H9 (cell line): ENCODE data around the gene UBE2L6. TPM values are rescaled to one million over a fixed set of nuclear protein-coding genes. Genes with fewer than 3 reads are reported as not detected.

Experiments
- DNase-seq: peaks from one replicate; pipeline ENCODE4 v3.0.0-alpha.2; 2017
- H2AFZ ChIP-seq: one replicate; pipeline ENCODE4 v1.6.1; 2013; ENCODE audit warnings: mild to moderate bottlenecking, low read length, control low read depth, moderate library complexity
- H2AK5ac ChIP-seq: 2 replicates; pipeline ENCODE4 v1.6.1; 2013; ENCODE audit warnings: low read length, control low read depth, mixed read lengths; ENCODE audit not compliant: insufficient read length
- H2BK120ac ChIP-seq: one replicate; pipeline ENCODE4 v1.6.1; 2013; ENCODE audit warnings: low read depth, mild to moderate bottlenecking, low read length, control low read depth, inconsistent platforms; ENCODE audit not compliant: poor library complexity, severe bottlenecking
- H2BK12ac ChIP-seq: 2 replicates; pipeline ENCODE4 v1.6.1; 2013; ENCODE audit warnings: low read length, control low read depth, mixed read lengths, low read depth; ENCODE audit not compliant: insufficient read length
- H2BK15ac ChIP-seq: 2 replicates; pipeline ENCODE4 v1.6.1; 2013; ENCODE audit warnings: low read depth, low read length, control low read depth
- H2BK20ac ChIP-seq: one replicate; pipeline ENCODE4 v1.6.1; 2013; ENCODE audit warnings: low read depth, mild to moderate bottlenecking, low read length, control low read depth, inconsistent platforms; ENCODE audit not compliant: poor library complexity, severe bottlenecking
- H2BK5ac ChIP-seq: 2 replicates; pipeline ENCODE4 v1.6.1; 2013; ENCODE audit warnings: low read length, control low read depth, mixed read lengths; ENCODE audit not compliant: insufficient read length
- H3K14ac ChIP-seq: 2 replicates; pipeline ENCODE4 v1.6.1; 2013; ENCODE audit warnings: low read length, control low read depth; ENCODE audit not compliant: insufficient read depth
- H3K18ac ChIP-seq: 2 replicates; pipeline ENCODE4 v1.6.1; 2013; ENCODE audit warnings: low read depth, mild to moderate bottlenecking, mixed read lengths, low read length, control low read depth; ENCODE audit not compliant: insufficient read length
- H3K23ac ChIP-seq: 2 replicates; pipeline ENCODE4 v1.6.1; 2013; ENCODE audit warnings: low read length, control low read depth, mixed read lengths, low read depth; ENCODE audit not compliant: insufficient read length
- H3K23me2 ChIP-seq: 2 replicates; pipeline ENCODE4 v1.6.1; 2013; ENCODE audit warnings: low read depth, mild to moderate bottlenecking, mixed read lengths, low read length, control low read depth; ENCODE audit not compliant: insufficient read length, poor library complexity, severe bottlenecking
- H3K27ac ChIP-seq: 2 replicates; pipeline ENCODE4 v1.5.1; 2013; ENCODE audit warnings: low read length, control low read depth, mixed read lengths, low read depth; ENCODE audit not compliant: insufficient read length
- H3K27me3 ChIP-seq: 2 replicates; pipeline ENCODE4 v1.6.1; 2013; ENCODE audit warnings: low read length, control low read depth, inconsistent platforms; ENCODE audit not compliant: insufficient read depth
- H3K4ac ChIP-seq: 2 replicates; pipeline ENCODE4 v1.6.1; 2013; ENCODE audit warnings: low read depth, mild to moderate bottlenecking, control low read depth, inconsistent platforms, low read length, moderate library complexity
- H3K4me1 ChIP-seq: 2 replicates; pipeline ENCODE4 v1.6.1; 2013; ENCODE audit warnings: low read length, control low read depth, inconsistent platforms; ENCODE audit not compliant: insufficient read depth
- H3K4me2 ChIP-seq: 2 replicates; pipeline ENCODE4 v1.6.1; 2013; ENCODE audit warnings: low read length, control low read depth, mixed read lengths; ENCODE audit not compliant: insufficient read length, insufficient read depth
- H3K56ac ChIP-seq: 2 replicates; pipeline ENCODE4 v1.6.1; 2013; ENCODE audit warnings: low read depth, mild to moderate bottlenecking, mixed read lengths, low read length, control low read depth; ENCODE audit not compliant: insufficient read length
- H3K79me1 ChIP-seq: 2 replicates; pipeline ENCODE4 v1.6.1; 2013; ENCODE audit warnings: low read depth, mild to moderate bottlenecking, moderate library complexity, low read length, control low read depth, inconsistent platforms; ENCODE audit not compliant: insufficient read depth, poor library complexity, severe bottlenecking
- H3K79me2 ChIP-seq: 2 replicates; pipeline ENCODE4 v1.6.1; 2013; ENCODE audit warnings: low read length, control low read depth, inconsistent platforms; ENCODE audit not compliant: insufficient read depth
- H3K9ac ChIP-seq: 2 replicates; pipeline ENCODE4 v1.6.1; 2013; ENCODE audit warnings: low read length, control low read depth, mixed read lengths; ENCODE audit not compliant: insufficient read length; ENCODE audit errors: extremely low read depth
- H3K9me3 ChIP-seq: one replicate; pipeline ENCODE4 v1.6.1; 2013; ENCODE audit warnings: low read depth, low read length, inconsistent platforms; ENCODE audit not compliant: control insufficient read depth
- H3T11ph ChIP-seq: one replicate; pipeline ENCODE4 v1.6.1; 2013; ENCODE audit warnings: mild to moderate bottlenecking, low read length, control low read depth, inconsistent platforms
- H4K20me1 ChIP-seq: one replicate; pipeline ENCODE4 v1.6.1; 2013; ENCODE audit not compliant: control insufficient read depth, insufficient read length, insufficient read depth
- H4K5ac ChIP-seq: 2 replicates; pipeline ENCODE4 v1.6.1; 2013; ENCODE audit warnings: low read depth, mild to moderate bottlenecking, mixed read lengths, low read length, control low read depth; ENCODE audit not compliant: insufficient read length
- H4K8ac ChIP-seq: replicated peaks from 2 replicates; pipeline ENCODE4 v1.6.1; 2013; ENCODE audit warnings: low read length, control low read depth, mixed read lengths, low read depth; ENCODE audit not compliant: insufficient read length
- H4K91ac ChIP-seq: 2 replicates; pipeline ENCODE4 v1.6.1; 2013; ENCODE audit warnings: low read depth, mild to moderate bottlenecking, moderate library complexity, mixed read lengths, low read length, control low read depth; ENCODE audit not compliant: insufficient read length
- H3K27ac Mint-ChIP-seq, 3 experiments: 2 replicates in 2 of 3; 3 replicates in 1 of 3; pipeline ENCODE4 v1.8.0; 2020 to 2021; ENCODE audit warnings: mixed read lengths in 3 of 3, mild to moderate bottlenecking in 1 of 3, moderate library complexity in 1 of 3
- H3K27me3 Mint-ChIP-seq: 2 replicates; pipeline ENCODE4 v1.8.0; 2021; ENCODE audit warnings: low read depth, mild to moderate bottlenecking, moderate library complexity, mixed read lengths
- H3K36me3 Mint-ChIP-seq, 3 experiments: 2 replicates in 2 of 3; 3 replicates in 1 of 3; pipeline ENCODE4 v1.8.0; 2020 to 2021; ENCODE audit warnings: low read depth in 3 of 3, mixed read lengths in 3 of 3; ENCODE audit not compliant: insufficient read depth in 1 of 3
- H3K4me1 Mint-ChIP-seq, 2 experiments: 2 replicates each; pipeline ENCODE4 v1.8.0; 2020; ENCODE audit warnings: mixed read lengths in 2 of 2
- H3K4me3 Mint-ChIP-seq, 2 experiments: 2 replicates in 1 of 2; 3 replicates in 1 of 2; pipeline ENCODE4 v1.8.0; 2020 to 2021; ENCODE audit warnings: mild to moderate bottlenecking in 2 of 2, mixed read lengths in 2 of 2, moderate library complexity in 1 of 2
- H3K9me3 Mint-ChIP-seq, 2 experiments: 2 replicates in 1 of 2; 3 replicates in 1 of 2; pipeline ENCODE4 v1.8.0; 2020; ENCODE audit warnings: mild to moderate bottlenecking in 2 of 2, mixed read lengths in 2 of 2, moderate library complexity in 1 of 2
- CTCF ChIP-seq: fragments of 200-600 bp; sonication (generic); conservative IDR thresholded peaks from 3 replicates; pipeline ENCODE4 v1.8.0; 2021; ENCODE audit warnings: antibody characterized with exemption, mild to moderate bottlenecking
- WGBS: extraction: QIAGEN DNeasy Blood & Tissue Kit; methylation state at CpG from one replicate; pipeline ENCODE4 v1.1.7; 2013; ENCODE audit warnings: missing lambda C conversion rate, low lambda C conversion rate, mixed read lengths; ENCODE audit not compliant: insufficient read length; ENCODE audit errors: extremely low coverage; 5-methylcytosine and 5-hydroxymethylcytosine counted together
- total RNA-seq: library from RNA; stranded (reverse); gene quantifications from 2 replicates; pipeline ENCODE4 v1.2.1, GENCODE V29; 2021

Gene UBE2L6
- total RNA-seq, 1 experiment from 2014 or later: 38.9 TPM

- no peak overlapping the region for H2AK5ac ChIP-seq
These were observed 7.3 kb downstream of the UBE2L6 start for GRCh38 chr11:57560146-57560545.

More at GRCh38 chr11:57560146-57560545, 7.3 kb downstream of the UBE2L6 start:
- no peaks in the 10 kb centered on the region for H4K20me1 ChIP-seq
- H3K18ac ChIP-seq: no peak overlapping the region
- WGBS: no CpG with 5 or more reads among the region's 4 CpGs
- Mint-ChIP-seq H3K4me3 (no peak overlapping the region), H3K36me3 (peaks cover 13 to 31% (median 28%) of the 10 kb centered on the region in 3 experiments; a peak in 6 of 7 replicates), H3K9me3 (no peaks in the 10 kb centered on the region), H3K27me3 (no peaks in the 10 kb centered on the region; the same call in 1 of the 2 replicates), H3K27ac (no peak overlapping the region), H3K4me1 (peaks cover 9 to 19% of the 10 kb centered on the region in 2 experiments)
- H4K5ac ChIP-seq: no peak overlapping the region
- H2AFZ ChIP-seq: no peak overlapping the region
- no peak overlapping the region for H3T11ph ChIP-seq
- no peak overlapping the region for H3K4me2 ChIP-seq
- no peak overlapping the region for H2BK15ac ChIP-seq
- H2BK120ac ChIP-seq: no peak overlapping the region
- DNase-seq: no peak
- H3K4me1 ChIP-seq: no peaks in the 10 kb centered on the region; the same call in 1 of the 2 replicates
- H3K4ac ChIP-seq: no peak overlapping the region
- H3K23ac ChIP-seq: no peak overlapping the region
- no peak overlapping the region for H4K8ac ChIP-seq
- H2BK12ac ChIP-seq: no peak overlapping the region
- H3K79me1 ChIP-seq: no peaks in the 10 kb centered on the region
- no peak overlapping the region for H3K27ac ChIP-seq
- H3K14ac ChIP-seq: no peak overlapping the region
- H3K23me2 ChIP-seq: no peaks in the 10 kb centered on the region
- H3K9me3 ChIP-seq: no peaks in the 10 kb centered on the region
- no peaks in the 10 kb centered on the region for H3K79me2 ChIP-seq
- no peaks in the 10 kb centered on the region for H3K27me3 ChIP-seq
- TF ChIP-seq CTCF: no peak
- H3K56ac ChIP-seq: no peak overlapping the region
- H4K91ac ChIP-seq: no peak overlapping the region
- no peak overlapping the region for H3K9ac ChIP-seq
- H2BK20ac ChIP-seq: no peak overlapping the region
- no peak overlapping the region for H2BK5ac ChIP-seq
